GM23338 (cell line): ENCODE results near the gene PCBP3. TPM values are rescaled to one million over a fixed set of nuclear protein-coding genes. Genes with fewer than 3 reads are reported as not detected.

Experiments used
- ATAC-seq: fragments of 200-7000 bp; cut with Tn5 transposase; 3 replicates; pipeline ENCODE4 v1.9.1; 2020
- DNase-seq: peaks from one replicate; pipeline ENCODE4 v3.0.0-alpha.2; 2015; ENCODE audit warnings: low spot score
- H2AFZ ChIP-seq: fragments of 200-600 bp; sonication (generic); 2 replicates; pipeline ENCODE4 v1.8.0; 2016; ENCODE audit warnings: antibody characterized with exemption, mild to moderate bottlenecking, moderate library complexity
- H3F3A ChIP-seq: fragments of 200-600 bp; sonication (generic); replicated peaks from 2 replicates; pipeline ENCODE4 v1.8.0; 2017; ENCODE audit warnings: antibody characterized with exemption, mixed run types, low read depth
- H3K27ac ChIP-seq: fragments of 200-600 bp; sonication (generic); 2 replicates; pipeline ENCODE4 v1.6.1; 2016; ENCODE audit warnings: low read depth
- H3K27me3 ChIP-seq: fragments of 200-600 bp; sonication (generic); 2 replicates; pipeline ENCODE4 v1.8.0; 2016; ENCODE audit warnings: mild to moderate bottlenecking, mixed run types, moderate library complexity; ENCODE audit not compliant: insufficient read depth
- H3K36me3 ChIP-seq: fragments of 200-600 bp; sonication (generic); 2 replicates; pipeline ENCODE4 v1.8.0; 2016; ENCODE audit warnings: mild to moderate bottlenecking; ENCODE audit not compliant: insufficient read depth
- H3K4me1 ChIP-seq: fragments of 200-600 bp; sonication (generic); 2 replicates; pipeline ENCODE4 v1.8.0; 2016; ENCODE audit warnings: mild to moderate bottlenecking, moderate library complexity; ENCODE audit not compliant: insufficient read depth
- H3K4me2 ChIP-seq: fragments of 200-600 bp; sonication (generic); 2 replicates; pipeline ENCODE4 v1.7.1; 2017; ENCODE audit warnings: mixed run types
- H3K4me3 ChIP-seq: fragments of 200-600 bp; sonication (generic); 2 replicates; pipeline ENCODE4 v1.6.1; 2016; ENCODE audit warnings: mixed run types
- H3K79me2 ChIP-seq: fragments of 200-600 bp; sonication (generic); replicated peaks from 2 replicates; pipeline ENCODE4 v1.8.0; 2017; ENCODE audit warnings: mild to moderate bottlenecking; ENCODE audit not compliant: insufficient read depth
- H3K9me2 ChIP-seq: fragments of 200-600 bp; sonication (generic); 2 replicates; pipeline ENCODE4 v1.8.0; 2017; ENCODE audit not compliant: insufficient read depth
- H4K20me1 ChIP-seq: fragments of 200-600 bp; sonication (generic); replicated peaks from 2 replicates; pipeline ENCODE4 v1.8.0; 2017; ENCODE audit warnings: mild to moderate bottlenecking; ENCODE audit not compliant: insufficient read depth
- H3K27ac Mint-ChIP-seq: 2 replicates; pipeline ENCODE4 v1.8.0; 2020; ENCODE audit warnings: inconsistent platforms, mild to moderate bottlenecking, moderate library complexity, mixed read lengths
- H3K27me3 Mint-ChIP-seq: 3 replicates; pipeline ENCODE4 v1.8.0; 2022; ENCODE audit warnings: low read depth, mild to moderate bottlenecking, moderate library complexity, mixed read lengths, inconsistent platforms; ENCODE audit not compliant: insufficient read depth, poor library complexity
- H3K36me3 Mint-ChIP-seq: 3 replicates; pipeline ENCODE4 v1.8.0; 2021; ENCODE audit warnings: low read depth, mild to moderate bottlenecking, inconsistent platforms, moderate library complexity, mixed read lengths
- H3K4me1 Mint-ChIP-seq: 3 replicates; pipeline ENCODE4 v1.8.0; 2020; ENCODE audit warnings: mild to moderate bottlenecking, inconsistent platforms, mixed read lengths
- H3K4me3 Mint-ChIP-seq: 3 replicates; pipeline ENCODE4 v1.8.0; 2021; ENCODE audit warnings: moderate library complexity, mild to moderate bottlenecking, inconsistent platforms, mixed read lengths
- H3K9me3 Mint-ChIP-seq: 3 replicates; pipeline ENCODE4 v1.8.0; 2020; ENCODE audit warnings: moderate library complexity, mild to moderate bottlenecking, inconsistent platforms, mixed read lengths
- CREB1 ChIP-seq: fragments of 250-450 bp; sonication (Bioruptor Pico); IDR thresholded peaks from 2 replicates; pipeline ENCODE4 v1.5.0; 2020; ENCODE audit warnings: low read depth, mild to moderate bottlenecking, moderate library complexity
- ETS1 ChIP-seq: IDR thresholded peaks from 2 replicates; pipeline ENCODE4 v1.6.1; 2016; ENCODE audit warnings: antibody characterized with exemption
- EZH2 ChIP-seq: fragments of 200-600 bp; sonication (generic); IDR thresholded peaks from one replicate; pipeline ENCODE4 v1.8.0; 2017; ENCODE audit warnings: antibody characterized with exemption, mild to moderate bottlenecking, low read depth; ENCODE audit not compliant: unreplicated experiment
- EZH2phosphoT487 ChIP-seq: fragments of 200-600 bp; sonication (generic); IDR thresholded peaks from one replicate; pipeline ENCODE4 v1.8.1; 2018; ENCODE audit warnings: antibody characterized with exemption; ENCODE audit not compliant: unreplicated experiment
- JUNB ChIP-seq: IDR thresholded peaks from one replicate; pipeline ENCODE4 v1.6.1; 2016; ENCODE audit warnings: antibody characterized with exemption; ENCODE audit not compliant: unreplicated experiment
- NANOG ChIP-seq: IDR thresholded peaks from 2 replicates; pipeline ENCODE4 v1.6.1; 2016; ENCODE audit warnings: antibody characterized with exemption, borderline replicate concordance
- POLR2AphosphoS5 ChIP-seq: IDR thresholded peaks from 2 replicates; pipeline ENCODE4 v1.6.1; 2016; ENCODE audit warnings: antibody characterized with exemption, low read depth
- REST ChIP-seq: IDR thresholded peaks from one replicate; pipeline ENCODE4 v1.6.1; 2018; ENCODE audit warnings: antibody characterized with exemption; ENCODE audit not compliant: unreplicated experiment
- STAT1 ChIP-seq: IDR thresholded peaks from one replicate; pipeline ENCODE4 v1.6.1; 2016; ENCODE audit warnings: antibody characterized with exemption; ENCODE audit not compliant: unreplicated experiment
- ZNF114 ChIP-seq: fragments of 250-450 bp; sonication (Bioruptor Pico); IDR thresholded peaks from 2 replicates; pipeline ENCODE4 v1.5.0; 2020; ENCODE audit warnings: mild to moderate bottlenecking, moderate library complexity
- ZNF331 ChIP-seq: fragments of 250-450 bp; sonication (Bioruptor Pico); IDR thresholded peaks from 2 replicates; pipeline ENCODE4 v1.5.0; 2020; ENCODE audit warnings: low read depth, mild to moderate bottlenecking, moderate library complexity
- ZNF462 ChIP-seq: fragments of 250-450 bp; sonication (Bioruptor Pico); IDR thresholded peaks from 2 replicates; pipeline ENCODE4 v1.5.0; 2020; ENCODE audit warnings: mild to moderate bottlenecking, moderate library complexity
- polyA plus RNA-seq: library from polyadenylated mRNA; unstranded; fragments of >200 nt; fragmentation: Nextera tagmentation; extraction: Ambion mirVana; gene quantifications from 2 replicates; pipeline ENCODE4 v1.2.1, GENCODE V29; 2016
- total RNA-seq: library from RNA; depleted of rRNA; stranded (reverse); fragments of >200 nt; shearing (Covaris generic); gene quantifications from 2 replicates; pipeline ENCODE4 v1.2.3, GENCODE V29; 2014
- TF ChIP-seq, protein P1 (sequence below), 2 experiments: fragments of 200-600 bp in 1 of 2; sonication (generic) in 1 of 2; conservative IDR thresholded peaks; 2 replicates each; pipeline versions ENCODE4 v1.5.1 to v1.6.1; 2016 to 2017; ENCODE audit warnings: antibody characterized with exemption in 2 of 2, low read depth in 2 of 2, mild to moderate bottlenecking in 2 of 2, moderate library complexity in 1 of 2

PCBP3 gene
- total and polyA plus RNA-seq, 2 experiments from 2014 or later = 7.1 to 9.1 TPM

- Histone ChIP-seq H2AFZ (no peak overlapping the region), H3K4me2 (no peak overlapping the region), H3K9me2 (no peaks in the 10 kb centered on the region), H4K20me1 (no peaks in the 10 kb centered on the region), H3K4me1 (no peaks in the 10 kb centered on the region), H3K27ac (no peak overlapping the region), H3K27me3 (no peaks in the 10 kb centered on the region), H3K4me3 (no peak overlapping the region), H3F3A (no peaks in the 10 kb centered on the region), H3K79me2 (no peaks in the 10 kb centered on the region), H3K36me3 (no peaks in the 10 kb centered on the region)
- peaks cover 8% of the 10 kb centered on the region for H3K27me3 Mint-ChIP-seq
- ATAC-seq = no peak
- H3K9me3 Mint-ChIP-seq = no peaks in the 10 kb centered on the region
- no peak for DNase-seq
- H3K27ac Mint-ChIP-seq = no peak overlapping the region
- TF ChIP-seq REST = no peak
- no peak for TF ChIP-seq ZNF114 (CRISPR knock-in tag)
- no peak for TF ChIP-seq ZNF462
- TF ChIP-seq EZH2 = no peak
- TF ChIP-seq STAT1 = no peak
- no peak for TF ChIP-seq EZH2phosphoT487
- TF ChIP-seq, protein P1, sequence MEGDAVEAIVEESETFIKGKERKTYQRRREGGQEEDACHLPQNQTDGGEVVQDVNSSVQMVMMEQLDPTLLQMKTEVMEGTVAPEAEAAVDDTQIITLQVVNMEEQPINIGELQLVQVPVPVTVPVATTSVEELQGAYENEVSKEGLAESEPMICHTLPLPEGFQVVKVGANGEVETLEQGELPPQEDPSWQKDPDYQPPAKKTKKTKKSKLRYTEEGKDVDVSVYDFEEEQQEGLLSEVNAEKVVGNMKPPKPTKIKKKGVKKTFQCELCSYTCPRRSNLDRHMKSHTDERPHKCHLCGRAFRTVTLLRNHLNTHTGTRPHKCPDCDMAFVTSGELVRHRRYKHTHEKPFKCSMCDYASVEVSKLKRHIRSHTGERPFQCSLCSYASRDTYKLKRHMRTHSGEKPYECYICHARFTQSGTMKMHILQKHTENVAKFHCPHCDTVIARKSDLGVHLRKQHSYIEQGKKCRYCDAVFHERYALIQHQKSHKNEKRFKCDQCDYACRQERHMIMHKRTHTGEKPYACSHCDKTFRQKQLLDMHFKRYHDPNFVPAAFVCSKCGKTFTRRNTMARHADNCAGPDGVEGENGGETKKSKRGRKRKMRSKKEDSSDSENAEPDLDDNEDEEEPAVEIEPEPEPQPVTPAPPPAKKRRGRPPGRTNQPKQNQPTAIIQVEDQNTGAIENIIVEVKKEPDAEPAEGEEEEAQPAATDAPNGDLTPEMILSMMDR (conservative IDR thresholded peaks at IDR 0.05; ENCODE audit: low read depth in 2 of 2) = no peak
- TF ChIP-seq CREB1 (CRISPR knock-in tag) = no peak
- TF ChIP-seq NANOG = no peak
- TF ChIP-seq POLR2AphosphoS5 = no peak
- no peak for TF ChIP-seq JUNB
- no peak for TF ChIP-seq ZNF331
- no peak for TF ChIP-seq ETS1
- no peaks in the 10 kb centered on the region for H3K4me1 Mint-ChIP-seq
- H3K4me3 Mint-ChIP-seq = no peak overlapping the region
- no peaks in the 10 kb centered on the region for H3K36me3 Mint-ChIP-seq
Measured at GRCh38 chr21:45887788-45888187, 244.3 kb downstream of the PCBP3 start.
